ENCODE data around the gene BRI3. TPM values are rescaled to one million over a fixed set of nuclear protein-coding genes. Genes with fewer than 3 reads are reported as not detected.

The BRI3 gene
- total and polyA plus RNA-seq, 9 of the 15 experiments (the other 6 are each of a cell fraction or from before 2014, with no cell fraction given): 4.3 to 57.4 (median 18.6) TPM

- peak; percentile 43; the same call in 1 of the 2 replicates for TF ChIP-seq RBFOX2 (IDR thresholded peaks at IDR 0.05; ENCODE audit: low read depth, low read length)
- TF ChIP-seq ATF7 (IDR thresholded peaks at IDR 0.05): no peak
- TF ChIP-seq CSDE1 (IDR thresholded peaks at IDR 0.05): no peak
- TF ChIP-seq L3MBTL2 (IDR thresholded peaks at IDR 0.05): peak; percentile 36; the same call in 1 of the 2 replicates
- peak; percentile 37; a peak in 2 of 4 replicates for TF ChIP-seq NRF1 (conservative IDR thresholded peaks at IDR 0.05 in 1 of 2, IDR thresholded peaks at IDR 0.05 in 1 of 2)
- peak; percentile 75 for TF ChIP-seq PKNOX1 (IDR thresholded peaks at IDR 0.05)
- TF ChIP-seq E2F3 (CRISPR knock-in tag; IDR thresholded peaks at IDR 0.05): peak; percentile 47; the same call in 1 of the 2 replicates
- no peak for TF ChIP-seq NR2C2 (CRISPR knock-in tag; IDR thresholded peaks at IDR 0.05)
- peak; percentile 79 for TF ChIP-seq NR2C2 (tag; IDR thresholded peaks at IDR 0.05)
- no peak for TF ChIP-seq KLF16 (IDR thresholded peaks at IDR 0.05)
- no peak for TF ChIP-seq POLR2B (IDR thresholded peaks at IDR 0.05; ENCODE audit: low read depth, partially characterized antibody)
- TF ChIP-seq TFE3 (CRISPR knock-in tag; IDR thresholded peaks at IDR 0.05): peak; percentile 19; the same call in 1 of the 2 replicates
- 0 out of 2 replicates have a peak, but pooled peaks have one; percentile 20 for TF ChIP-seq BHLHE40 (IDR thresholded peaks at IDR 0.05; ENCODE audit: low read length)
- TF ChIP-seq TAF9B (IDR thresholded peaks at IDR 0.05; ENCODE audit: partially characterized antibody): no peak
- no peak for TF ChIP-seq ZNF277 (CRISPR knock-in tag; IDR thresholded peaks at IDR 0.05; ENCODE audit: borderline replicate concordance)
- TF ChIP-seq ESRRA (IDR thresholded peaks at IDR 0.05; ENCODE audit: borderline replicate concordance, low read depth): no peak
- no peak for TF ChIP-seq HOMEZ (CRISPR knock-in tag; IDR thresholded peaks at IDR 0.05)
- TF ChIP-seq RBM15 (IDR thresholded peaks at IDR 0.05; ENCODE audit: insufficient read depth, low read length): no peak
- no peak for TF ChIP-seq SETDB1 (IDR thresholded peaks at IDR 0.05; ENCODE audit: low read length)
Observed at GRCh38 chr7:98280791-98281756, at the start of gene BRI3 (continued).
